H9 (cell line): ENCODE measurements around the gene ADAMTS6. TPM values are rescaled to one million over a fixed set of nuclear protein-coding genes. Genes with fewer than 3 reads are reported as not detected.

ENCODE experiments used
- DNase-seq: peaks from one replicate; pipeline ENCODE4 v3.0.0-alpha.2; 2017
- H2AFZ ChIP-seq: one replicate; pipeline ENCODE4 v1.6.1; 2013; ENCODE audit warnings: mild to moderate bottlenecking, low read length, control low read depth, moderate library complexity
- H2AK5ac ChIP-seq: 2 replicates; pipeline ENCODE4 v1.6.1; 2013; ENCODE audit warnings: low read length, control low read depth, mixed read lengths; ENCODE audit not compliant: insufficient read length
- H2BK120ac ChIP-seq: one replicate; pipeline ENCODE4 v1.6.1; 2013; ENCODE audit warnings: low read depth, mild to moderate bottlenecking, low read length, control low read depth, inconsistent platforms; ENCODE audit not compliant: poor library complexity, severe bottlenecking
- H2BK12ac ChIP-seq: 2 replicates; pipeline ENCODE4 v1.6.1; 2013; ENCODE audit warnings: low read length, control low read depth, mixed read lengths, low read depth; ENCODE audit not compliant: insufficient read length
- H2BK15ac ChIP-seq: 2 replicates; pipeline ENCODE4 v1.6.1; 2013; ENCODE audit warnings: low read depth, low read length, control low read depth
- H2BK20ac ChIP-seq: one replicate; pipeline ENCODE4 v1.6.1; 2013; ENCODE audit warnings: low read depth, mild to moderate bottlenecking, low read length, control low read depth, inconsistent platforms; ENCODE audit not compliant: poor library complexity, severe bottlenecking
- H2BK5ac ChIP-seq: 2 replicates; pipeline ENCODE4 v1.6.1; 2013; ENCODE audit warnings: low read length, control low read depth, mixed read lengths; ENCODE audit not compliant: insufficient read length
- H3K14ac ChIP-seq: 2 replicates; pipeline ENCODE4 v1.6.1; 2013; ENCODE audit warnings: low read length, control low read depth; ENCODE audit not compliant: insufficient read depth
- H3K18ac ChIP-seq: 2 replicates; pipeline ENCODE4 v1.6.1; 2013; ENCODE audit warnings: low read depth, mild to moderate bottlenecking, mixed read lengths, low read length, control low read depth; ENCODE audit not compliant: insufficient read length
- H3K23ac ChIP-seq: 2 replicates; pipeline ENCODE4 v1.6.1; 2013; ENCODE audit warnings: low read length, control low read depth, mixed read lengths, low read depth; ENCODE audit not compliant: insufficient read length
- H3K23me2 ChIP-seq: 2 replicates; pipeline ENCODE4 v1.6.1; 2013; ENCODE audit warnings: low read depth, mild to moderate bottlenecking, mixed read lengths, low read length, control low read depth; ENCODE audit not compliant: insufficient read length, poor library complexity, severe bottlenecking
- H3K27ac ChIP-seq: 2 replicates; pipeline ENCODE4 v1.5.1; 2013; ENCODE audit warnings: low read length, control low read depth, mixed read lengths, low read depth; ENCODE audit not compliant: insufficient read length
- H3K27me3 ChIP-seq: 2 replicates; pipeline ENCODE4 v1.6.1; 2013; ENCODE audit warnings: low read length, control low read depth, inconsistent platforms; ENCODE audit not compliant: insufficient read depth
- H3K4ac ChIP-seq: 2 replicates; pipeline ENCODE4 v1.6.1; 2013; ENCODE audit warnings: low read depth, mild to moderate bottlenecking, control low read depth, inconsistent platforms, low read length, moderate library complexity
- H3K4me1 ChIP-seq: 2 replicates; pipeline ENCODE4 v1.6.1; 2013; ENCODE audit warnings: low read length, control low read depth, inconsistent platforms; ENCODE audit not compliant: insufficient read depth
- H3K4me2 ChIP-seq: 2 replicates; pipeline ENCODE4 v1.6.1; 2013; ENCODE audit warnings: low read length, control low read depth, mixed read lengths; ENCODE audit not compliant: insufficient read length, insufficient read depth
- H3K56ac ChIP-seq: 2 replicates; pipeline ENCODE4 v1.6.1; 2013; ENCODE audit warnings: low read depth, mild to moderate bottlenecking, mixed read lengths, low read length, control low read depth; ENCODE audit not compliant: insufficient read length
- H3K79me1 ChIP-seq: 2 replicates; pipeline ENCODE4 v1.6.1; 2013; ENCODE audit warnings: low read depth, mild to moderate bottlenecking, moderate library complexity, low read length, control low read depth, inconsistent platforms; ENCODE audit not compliant: insufficient read depth, poor library complexity, severe bottlenecking
- H3K79me2 ChIP-seq: 2 replicates; pipeline ENCODE4 v1.6.1; 2013; ENCODE audit warnings: low read length, control low read depth, inconsistent platforms; ENCODE audit not compliant: insufficient read depth
- H3K9ac ChIP-seq: 2 replicates; pipeline ENCODE4 v1.6.1; 2013; ENCODE audit warnings: low read length, control low read depth, mixed read lengths; ENCODE audit not compliant: insufficient read length; ENCODE audit errors: extremely low read depth
- H3K9me3 ChIP-seq: one replicate; pipeline ENCODE4 v1.6.1; 2013; ENCODE audit warnings: low read depth, low read length, inconsistent platforms; ENCODE audit not compliant: control insufficient read depth
- H3T11ph ChIP-seq: one replicate; pipeline ENCODE4 v1.6.1; 2013; ENCODE audit warnings: mild to moderate bottlenecking, low read length, control low read depth, inconsistent platforms
- H4K20me1 ChIP-seq: one replicate; pipeline ENCODE4 v1.6.1; 2013; ENCODE audit not compliant: control insufficient read depth, insufficient read length, insufficient read depth
- H4K5ac ChIP-seq: 2 replicates; pipeline ENCODE4 v1.6.1; 2013; ENCODE audit warnings: low read depth, mild to moderate bottlenecking, mixed read lengths, low read length, control low read depth; ENCODE audit not compliant: insufficient read length
- H4K8ac ChIP-seq: replicated peaks from 2 replicates; pipeline ENCODE4 v1.6.1; 2013; ENCODE audit warnings: low read length, control low read depth, mixed read lengths, low read depth; ENCODE audit not compliant: insufficient read length
- H4K91ac ChIP-seq: 2 replicates; pipeline ENCODE4 v1.6.1; 2013; ENCODE audit warnings: low read depth, mild to moderate bottlenecking, moderate library complexity, mixed read lengths, low read length, control low read depth; ENCODE audit not compliant: insufficient read length
- H3K27ac Mint-ChIP-seq, 3 experiments: 2 replicates in 2 of 3; 3 replicates in 1 of 3; pipeline ENCODE4 v1.8.0; 2020 to 2021; ENCODE audit warnings: mixed read lengths in 3 of 3, mild to moderate bottlenecking in 1 of 3, moderate library complexity in 1 of 3
- H3K27me3 Mint-ChIP-seq: 2 replicates; pipeline ENCODE4 v1.8.0; 2021; ENCODE audit warnings: low read depth, mild to moderate bottlenecking, moderate library complexity, mixed read lengths
- H3K36me3 Mint-ChIP-seq, 3 experiments: 2 replicates in 2 of 3; 3 replicates in 1 of 3; pipeline ENCODE4 v1.8.0; 2020 to 2021; ENCODE audit warnings: low read depth in 3 of 3, mixed read lengths in 3 of 3; ENCODE audit not compliant: insufficient read depth in 1 of 3
- H3K4me1 Mint-ChIP-seq, 2 experiments: 2 replicates each; pipeline ENCODE4 v1.8.0; 2020; ENCODE audit warnings: mixed read lengths in 2 of 2
- H3K4me3 Mint-ChIP-seq, 2 experiments: 2 replicates in 1 of 2; 3 replicates in 1 of 2; pipeline ENCODE4 v1.8.0; 2020 to 2021; ENCODE audit warnings: mild to moderate bottlenecking in 2 of 2, mixed read lengths in 2 of 2, moderate library complexity in 1 of 2
- H3K9me3 Mint-ChIP-seq, 2 experiments: 2 replicates in 1 of 2; 3 replicates in 1 of 2; pipeline ENCODE4 v1.8.0; 2020; ENCODE audit warnings: mild to moderate bottlenecking in 2 of 2, mixed read lengths in 2 of 2, moderate library complexity in 1 of 2
- CTCF ChIP-seq: fragments of 200-600 bp; sonication (generic); conservative IDR thresholded peaks from 3 replicates; pipeline ENCODE4 v1.8.0; 2021; ENCODE audit warnings: antibody characterized with exemption, mild to moderate bottlenecking
- WGBS: extraction: QIAGEN DNeasy Blood & Tissue Kit; methylation state at CpG from one replicate; pipeline ENCODE4 v1.1.7; 2013; ENCODE audit warnings: missing lambda C conversion rate, low lambda C conversion rate, mixed read lengths; ENCODE audit not compliant: insufficient read length; ENCODE audit errors: extremely low coverage; 5-methylcytosine and 5-hydroxymethylcytosine counted together
- total RNA-seq: library from RNA; stranded (reverse); gene quantifications from 2 replicates; pipeline ENCODE4 v1.2.1, GENCODE V29; 2021

The ADAMTS6 gene
- total RNA-seq, 1 experiment from 2014 or later, result 0.33 TPM

- Histone ChIP-seq H3K27me3 (no peaks in the 10 kb centered on the region), H3K18ac (no peak overlapping the region), H3K27ac (no peak overlapping the region), H3K79me2 (no peaks in the 10 kb centered on the region), H3K23ac (no peak overlapping the region), H4K91ac (no peak overlapping the region), H3K4me2 (no peak overlapping the region), H3K4ac (no peak overlapping the region), H2BK120ac (no peak overlapping the region), H3T11ph (no peak overlapping the region), H4K20me1 (no peaks in the 10 kb centered on the region), H4K8ac (no peak overlapping the region), H3K56ac (no peak overlapping the region), H3K14ac (no peak overlapping the region), H3K79me1 (no peaks in the 10 kb centered on the region), H2AK5ac (no peak overlapping the region), H2BK5ac (no peak overlapping the region), H2AFZ (no peak overlapping the region), H2BK15ac (no peak overlapping the region), H3K4me1 (no peaks in the 10 kb centered on the region), H2BK20ac (no peak overlapping the region), H3K23me2 (no peaks in the 10 kb centered on the region), H2BK12ac (no peak overlapping the region), H4K5ac (no peak overlapping the region), H3K9me3 (no peaks in the 10 kb centered on the region), H3K9ac (no peak overlapping the region)
- H3K27me3 Mint-ChIP-seq, result no peaks in the 10 kb centered on the region
- H3K4me3 Mint-ChIP-seq, result no peak overlapping the region
- DNase-seq, result no peak
- peaks cover 8 to 9% of the 10 kb centered on the region in 2 experiments for H3K4me1 Mint-ChIP-seq
- peaks cover 3 to 12% (median 6%) of the 10 kb centered on the region in 3 experiments; a peak in 6 of 7 replicates for H3K36me3 Mint-ChIP-seq
- peak overlapping the region in 1 of 3 experiments; percentile 70; a peak in 1 of 7 replicates for H3K27ac Mint-ChIP-seq
- no CpG with 5 or more reads among the region's 4 CpGs for WGBS
- H3K9me3 Mint-ChIP-seq, result peaks cover 8 to 9% of the 10 kb centered on the region in 2 experiments; a peak in 4 of 5 replicates
- no peak for TF ChIP-seq CTCF
These were observed 310.1 kb downstream of the ADAMTS6 start for GRCh38 chr5:65171645-65172044.
